Muscle of leg (tissue), 11 donors: ENCODE measurements around the gene ING3. TPM values are rescaled to one million over a fixed set of nuclear protein-coding genes. Genes with fewer than 3 reads are reported as not detected.

Source experiments
- DNase-seq: peaks from one replicate; pipeline ENCODE4 v3.0.0; 2013
- H3K27ac ChIP-seq: one replicate; pipeline ENCODE4 v1.5.1; 2013; ENCODE audit warnings: mild to moderate bottlenecking, low read length, control low read depth
- H3K27me3 ChIP-seq: one replicate; pipeline ENCODE4 v1.6.1; 2013; ENCODE audit warnings: low read length; ENCODE audit not compliant: control insufficient read depth, insufficient read depth
- H3K36me3 ChIP-seq: one replicate; pipeline ENCODE4 v1.6.1; 2013; ENCODE audit warnings: low read length; ENCODE audit not compliant: control insufficient read depth, insufficient read depth
- H3K4me1 ChIP-seq: one replicate; pipeline ENCODE4 v1.6.1; 2013; ENCODE audit warnings: low read length; ENCODE audit not compliant: control insufficient read depth, insufficient read depth
- H3K4me3 ChIP-seq: one replicate; pipeline ENCODE4 v1.5.1; 2013; ENCODE audit warnings: low read length, control low read depth
- H3K9me3 ChIP-seq: replicated peaks from 2 replicates; pipeline ENCODE4 v1.6.1; 2013; ENCODE audit warnings: low read depth, low read length; ENCODE audit not compliant: control insufficient read depth
- WGBS: methylation state at CpG from one replicate; pipeline ENCODE4 v1.1.5; 2013; ENCODE audit warnings: missing lambda C conversion rate; ENCODE audit not compliant: insufficient coverage; 5-methylcytosine and 5-hydroxymethylcytosine counted together
- polyA plus RNA-seq, 8 donors: library from polyadenylated mRNA; unstranded; fragments of 120-200 nt; gene quantifications; one replicate each; pipeline versions ENCODE4 v1.2.1 to v1.2.3, GENCODE V29; 2013; ENCODE audit warnings: inconsistent platforms in 1 of 8, low replicate concordance in 1 of 8; ENCODE audit not compliant: insufficient read length in 8 of 8, insufficient read depth in 1 of 8
- total RNA-seq: library from RNA; stranded (reverse); fragments of 120-200 nt; gene quantifications from one replicate; pipeline ENCODE4 v1.2.4, GENCODE V29; 2013

Gene ING3
- total and polyA plus RNA-seq, 9 donors = 13.4 to 19.1 (median 16.4) TPM

- WGBS = no CpG with 5 or more reads among the region's 8 CpGs
Observed at GRCh38 chr7:121023683-121024511, 73.3 kb downstream of the ING3 start.

GRCh38 chr7:121024611-121025010 is 74.0 kb downstream of the ING3 start:
- no peaks in the 10 kb centered on the region for H3K36me3 ChIP-seq
- no peak for DNase-seq
- H3K4me3 ChIP-seq = no peak overlapping the region
- H3K9me3 ChIP-seq = no peaks in the 10 kb centered on the region
- H3K27me3 ChIP-seq = no peaks in the 10 kb centered on the region
- H3K27ac ChIP-seq = no peak overlapping the region
- H3K4me1 ChIP-seq = no peaks in the 10 kb centered on the region
- no CpG with 5 or more reads among the region's 5 CpGs for WGBS

More at GRCh38 chr7:121023683-121024511, 73.3 kb downstream of the ING3 start:
- no peak overlapping the region for H3K27ac ChIP-seq
- no peak overlapping the region for H3K4me3 ChIP-seq
- peak; percentile 55 for DNase-seq
- no peaks in the 10 kb centered on the region for H3K27me3 ChIP-seq
- no peaks in the 10 kb centered on the region for H3K9me3 ChIP-seq
- no peaks in the 10 kb centered on the region for H3K36me3 ChIP-seq
- no peaks in the 10 kb centered on the region for H3K4me1 ChIP-seq

- Histone ChIP-seq H3K27me3 (no peaks in the 10 kb centered on the region), H3K4me1 (no peaks in the 10 kb centered on the region), H3K27ac (no peak overlapping the region), H3K9me3 (no peaks in the 10 kb centered on the region), H3K36me3 (no peaks in the 10 kb centered on the region), H3K4me3 (no peak overlapping the region)
- WGBS = no CpG with 5 or more reads among the region's 1 CpG
- no peak for DNase-seq
Observed at GRCh38 chr7:121026159-121026558, 75.6 kb downstream of the ING3 start.

GRCh38 chr7:121026577-121027111 is 76.1 kb downstream of the ING3 start:
- DNase-seq = no peak
- no peak overlapping the region for H3K4me3 ChIP-seq

More at GRCh38 chr7:121026577-121027111, 76.1 kb downstream of the ING3 start:
- H3K4me1 ChIP-seq = no peaks in the 10 kb centered on the region
- 100% methylated on average over 2 of the region's 3 CpGs for WGBS
- H3K27ac ChIP-seq = no peak overlapping the region
- no peaks in the 10 kb centered on the region for H3K27me3 ChIP-seq
- H3K9me3 ChIP-seq = no peaks in the 10 kb centered on the region
- H3K36me3 ChIP-seq = no peaks in the 10 kb centered on the region

Other genes with a start within 250 kb of the ING3 start
- gene TSPAN12, start 92.6 kb upstream of the ING3 start, total RNA-seq = 46.0 TPM
- gene TSPAN12, start 92.6 kb upstream of the ING3 start, polyA plus RNA-seq = 10 to 100 TPM; 57.1 to 82.6 (median 73.9) TPM
- gene CPED1, start 37.9 kb downstream of the ING3 start, total RNA-seq = 26.6 TPM
- gene CPED1, start 37.9 kb downstream of the ING3 start, polyA plus RNA-seq = 10 to 100 TPM in 5 of 8 donors, 1 to 10 TPM in 3; 6.6 to 19.7 (median 10.8) TPM